ENCODE data around the gene KRT78.

DNA sequence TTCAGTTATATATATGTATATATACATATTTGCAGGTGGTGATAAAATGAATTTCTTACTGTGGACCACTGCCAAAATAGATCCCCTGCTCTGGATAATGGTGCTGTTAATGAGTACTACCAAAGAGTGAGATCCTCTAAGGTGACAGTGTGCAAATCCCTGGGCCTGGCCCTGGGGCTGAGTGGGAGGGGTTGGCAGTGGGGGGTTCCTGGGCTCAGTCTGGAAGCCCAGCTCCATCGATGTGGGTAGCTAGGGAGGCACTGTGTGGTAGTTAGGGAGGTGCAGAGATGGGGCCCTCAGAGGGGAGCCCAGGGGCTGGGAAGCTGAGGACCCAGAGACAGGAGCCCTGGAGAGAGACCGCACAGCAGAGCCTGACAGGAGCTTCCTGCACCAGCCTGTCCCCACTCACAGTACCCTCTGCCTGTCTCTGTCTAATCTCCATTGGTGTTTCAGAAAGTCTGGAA, 47.0 kb upstream of the KRT78 start:
- TF ChIP-seq POLR2A (IDR thresholded peaks at IDR 0.05) (no peak), CTCF (IDR thresholded peaks at IDR 0.05) (no peak)

Measured in stomach (tissue), 4 donors.